ENCODE results near the gene RSPO3.

The RSPO3 gene

DNA sequence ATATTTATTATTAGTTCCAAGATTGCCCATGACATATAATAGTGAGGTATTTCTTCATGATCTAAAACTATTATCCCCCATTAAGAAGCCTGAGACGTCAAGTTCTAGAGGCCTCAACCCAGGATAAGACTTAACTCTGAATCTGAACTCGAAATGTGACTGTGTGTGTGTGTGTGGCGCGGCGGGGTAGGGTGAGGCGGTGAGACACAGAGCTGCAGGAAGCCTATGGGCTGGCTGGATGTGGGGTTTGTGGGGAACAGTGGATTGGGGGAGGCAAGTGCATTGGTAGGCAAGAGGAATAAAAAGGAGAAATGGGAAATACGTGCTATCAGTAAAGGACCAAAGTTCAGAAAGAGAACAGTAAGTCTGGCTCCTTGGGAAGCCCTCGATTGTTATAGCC lies 81.6 kb downstream of the RSPO3 start:
- CTCF ChIA-PET: interaction anchor here (1.5 to 1.7 kb wide), 2 partner anchors 9 kb away, joined by 6 to 8 read pairs; no protein-coding TSS in a partner anchor
- H3K4me1 ChIP-seq (ENCODE audit: control insufficient read depth, insufficient read depth, low read length): no peaks in the 10 kb centered on the region
- H3K27ac ChIP-seq (ENCODE audit: extremely low read depth, low read depth, low read length): no peak overlapping the region
- no peaks in the 10 kb centered on the region for H3K36me3 ChIP-seq (ENCODE audit: control insufficient read depth in 2 of 2, insufficient read depth in 1 of 2, low read length in 2 of 2)
- TF ChIP-seq ZNF24 (tag by site-specific recombination; IDR thresholded peaks at IDR 0.05) (no peak), KLF10 (tag by site-specific recombination; IDR thresholded peaks at IDR 0.05) (no peak), ZNF23 (tag by site-specific recombination; IDR thresholded peaks at IDR 0.05; ENCODE audit: borderline replicate concordance) (no peak), ZNF146 (tag by site-specific recombination; IDR thresholded peaks at IDR 0.05) (no peak), BCL11B (tag by site-specific recombination; IDR thresholded peaks at IDR 0.05; ENCODE audit: low read depth) (no peak), ZNF785 (tag by site-specific recombination; IDR thresholded peaks at IDR 0.05) (no peak), OSR2 (tag by site-specific recombination; IDR thresholded peaks at IDR 0.05) (no peak), ZBTB48 (tag by site-specific recombination; IDR thresholded peaks at IDR 0.05) (no peak), ZBTB20 (tag by site-specific recombination; IDR thresholded peaks at IDR 0.05) (no peak), SP7 (tag by site-specific recombination; IDR thresholded peaks at IDR 0.05) (no peak), ZNF121 (tag by site-specific recombination; IDR thresholded peaks at IDR 0.05) (no peak), HOXA7 (CRISPR knock-in tag; IDR thresholded peaks at IDR 0.05; ENCODE audit: borderline replicate concordance) (no peak)
- TF ChIP-seq, protein P1, sequence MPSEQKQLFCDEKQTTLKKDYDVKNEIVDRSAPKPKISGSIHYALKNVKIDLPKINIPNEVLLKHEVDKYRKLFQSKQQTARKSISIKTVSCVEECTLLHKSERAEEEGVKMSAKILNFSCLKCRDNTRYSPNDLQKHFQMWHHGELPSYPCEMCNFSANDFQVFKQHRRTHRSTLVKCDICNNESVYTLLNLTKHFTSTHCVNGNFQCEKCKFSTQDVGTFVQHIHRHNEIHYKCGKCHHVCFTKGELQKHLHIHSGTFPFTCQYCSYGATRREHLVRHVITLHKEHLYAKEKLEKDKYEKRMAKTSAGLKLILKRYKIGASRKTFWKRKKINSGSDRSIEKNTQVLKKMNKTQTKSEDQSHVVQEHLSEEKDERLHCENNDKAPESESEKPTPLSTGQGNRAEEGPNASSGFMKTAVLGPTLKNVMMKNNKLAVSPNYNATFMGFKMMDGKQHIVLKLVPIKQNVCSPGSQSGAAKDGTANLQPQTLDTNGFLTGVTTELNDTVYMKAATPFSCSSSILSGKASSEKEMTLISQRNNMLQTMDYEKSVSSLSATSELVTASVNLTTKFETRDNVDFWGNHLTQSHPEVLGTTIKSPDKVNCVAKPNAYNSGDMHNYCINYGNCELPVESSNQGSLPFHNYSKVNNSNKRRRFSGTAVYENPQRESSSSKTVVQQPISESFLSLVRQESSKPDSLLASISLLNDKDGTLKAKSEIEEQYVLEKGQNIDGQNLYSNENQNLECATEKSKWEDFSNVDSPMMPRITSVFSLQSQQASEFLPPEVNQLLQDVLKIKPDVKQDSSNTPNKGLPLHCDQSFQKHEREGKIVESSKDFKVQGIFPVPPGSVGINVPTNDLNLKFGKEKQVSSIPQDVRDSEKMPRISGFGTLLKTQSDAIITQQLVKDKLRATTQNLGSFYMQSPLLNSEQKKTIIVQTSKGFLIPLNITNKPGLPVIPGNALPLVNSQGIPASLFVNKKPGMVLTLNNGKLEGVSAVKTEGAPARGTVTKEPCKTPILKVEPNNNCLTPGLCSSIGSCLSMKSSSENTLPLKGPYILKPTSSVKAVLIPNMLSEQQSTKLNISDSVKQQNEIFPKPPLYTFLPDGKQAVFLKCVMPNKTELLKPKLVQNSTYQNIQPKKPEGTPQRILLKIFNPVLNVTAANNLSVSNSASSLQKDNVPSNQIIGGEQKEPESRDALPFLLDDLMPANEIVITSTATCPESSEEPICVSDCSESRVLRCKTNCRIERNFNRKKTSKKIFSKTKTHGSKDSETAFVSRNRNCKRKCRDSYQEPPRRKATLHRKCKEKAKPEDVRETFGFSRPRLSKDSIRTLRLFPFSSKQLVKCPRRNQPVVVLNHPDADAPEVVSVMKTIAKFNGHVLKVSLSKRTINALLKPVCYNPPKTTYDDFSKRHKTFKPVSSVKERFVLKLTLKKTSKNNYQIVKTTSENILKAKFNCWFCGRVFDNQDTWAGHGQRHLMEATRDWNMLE (tag by site-specific recombination; conservative IDR thresholded peaks at IDR 0.05; ENCODE audit: low read depth): no peak
- TF ChIP-seq, protein P2, sequence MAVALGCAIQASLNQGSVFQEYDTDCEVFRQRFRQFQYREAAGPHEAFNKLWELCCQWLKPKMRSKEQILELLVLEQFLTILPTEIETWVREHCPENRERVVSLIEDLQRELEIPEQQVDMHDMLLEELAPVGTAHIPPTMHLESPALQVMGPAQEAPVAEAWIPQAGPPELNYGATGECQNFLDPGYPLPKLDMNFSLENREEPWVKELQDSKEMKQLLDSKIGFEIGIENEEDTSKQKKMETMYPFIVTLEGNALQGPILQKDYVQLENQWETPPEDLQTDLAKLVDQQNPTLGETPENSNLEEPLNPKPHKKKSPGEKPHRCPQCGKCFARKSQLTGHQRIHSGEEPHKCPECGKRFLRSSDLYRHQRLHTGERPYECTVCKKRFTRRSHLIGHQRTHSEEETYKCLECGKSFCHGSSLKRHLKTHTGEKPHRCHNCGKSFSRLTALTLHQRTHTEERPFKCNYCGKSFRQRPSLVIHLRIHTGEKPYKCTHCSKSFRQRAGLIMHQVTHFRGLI (tag by site-specific recombination; IDR thresholded peaks at IDR 0.05): no peak
- TF ChIP-seq, protein P3, sequence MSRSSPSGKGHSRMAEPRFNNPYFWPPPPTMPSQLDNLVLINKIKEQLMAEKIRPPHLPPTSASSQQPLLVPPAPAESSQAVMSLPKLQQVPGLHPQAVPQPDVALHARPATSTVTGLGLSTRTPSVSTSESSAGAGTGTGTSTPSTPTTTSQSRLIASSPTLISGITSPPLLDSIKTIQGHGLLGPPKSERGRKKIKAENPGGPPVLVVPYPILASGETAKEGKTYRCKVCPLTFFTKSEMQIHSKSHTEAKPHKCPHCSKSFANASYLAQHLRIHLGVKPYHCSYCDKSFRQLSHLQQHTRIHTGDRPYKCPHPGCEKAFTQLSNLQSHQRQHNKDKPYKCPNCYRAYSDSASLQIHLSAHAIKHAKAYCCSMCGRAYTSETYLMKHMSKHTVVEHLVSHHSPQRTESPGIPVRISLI (tag by site-specific recombination; IDR thresholded peaks at IDR 0.05): no peak
- no peaks in the 10 kb centered on the region for H3K9me3 ChIP-seq (ENCODE audit: control insufficient read depth, insufficient read depth, low read depth, low read length)
- POLR2A ChIA-PET: no interaction called here
- no peak overlapping the region for H3K4me3 ChIP-seq (ENCODE audit: low read depth, low read length)

DNA sequence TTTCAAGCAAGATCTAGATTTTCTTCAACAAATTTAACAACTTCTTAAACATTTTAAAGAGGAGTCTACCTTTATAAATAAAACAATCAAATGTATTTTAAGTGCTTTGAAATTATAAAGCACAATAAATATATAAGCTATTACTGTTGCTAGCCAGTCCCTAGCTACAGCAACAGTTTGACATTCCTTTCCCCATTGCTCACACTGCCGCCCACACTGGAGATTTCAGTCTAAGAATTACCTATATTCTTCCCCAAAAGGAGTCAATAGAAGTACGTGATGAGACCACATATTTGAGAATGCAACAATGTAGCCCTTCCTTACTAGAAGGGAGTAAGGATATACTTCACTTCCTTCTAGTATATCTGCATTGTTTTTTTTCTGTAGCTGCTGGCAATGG lies 82.8 kb downstream of the RSPO3 start:
- CTCF ChIA-PET: interaction anchor here (0.7 to 1.5 kb wide), 4 partner anchors 9 to 51 kb away, joined by 3 to 6 read pairs (median 4); no protein-coding TSS in a partner anchor
- no peaks in the 10 kb centered on the region for H3K4me1 ChIP-seq (ENCODE audit: control insufficient read depth, insufficient read depth, low read length)
- no peak overlapping the region for H3K27ac ChIP-seq (ENCODE audit: extremely low read depth, low read depth, low read length)
- POLR2A ChIA-PET: no interaction called here
- H3K36me3 ChIP-seq (ENCODE audit: control insufficient read depth in 2 of 2, insufficient read depth in 1 of 2, low read length in 2 of 2): no peaks in the 10 kb centered on the region
- no peaks in the 10 kb centered on the region for H3K9me3 ChIP-seq (ENCODE audit: control insufficient read depth, insufficient read depth, low read depth, low read length)
- no peak overlapping the region for H3K4me3 ChIP-seq (ENCODE audit: low read depth, low read length)
- TF ChIP-seq ZNF223 (tag by site-specific recombination; IDR thresholded peaks at IDR 0.05): no peak
- TF ChIP-seq GLI2 (tag by site-specific recombination; IDR thresholded peaks at IDR 0.05; ENCODE audit: borderline replicate concordance, low read depth): no peak
- no peak for TF ChIP-seq HOXA7 (CRISPR knock-in tag; IDR thresholded peaks at IDR 0.05; ENCODE audit: borderline replicate concordance)
- TF ChIP-seq IKZF3 (tag by site-specific recombination; IDR thresholded peaks at IDR 0.05): no peak
- no peak for TF ChIP-seq TRIM28 (IDR thresholded peaks at IDR 0.05; ENCODE audit: borderline replicate concordance, low read length)
- no peak for TF ChIP-seq ZNF660 (tag by site-specific recombination; IDR thresholded peaks at IDR 0.05)
- no peak for TF ChIP-seq ZBTB20 (tag by site-specific recombination; IDR thresholded peaks at IDR 0.05)
- TF ChIP-seq, protein P4, sequence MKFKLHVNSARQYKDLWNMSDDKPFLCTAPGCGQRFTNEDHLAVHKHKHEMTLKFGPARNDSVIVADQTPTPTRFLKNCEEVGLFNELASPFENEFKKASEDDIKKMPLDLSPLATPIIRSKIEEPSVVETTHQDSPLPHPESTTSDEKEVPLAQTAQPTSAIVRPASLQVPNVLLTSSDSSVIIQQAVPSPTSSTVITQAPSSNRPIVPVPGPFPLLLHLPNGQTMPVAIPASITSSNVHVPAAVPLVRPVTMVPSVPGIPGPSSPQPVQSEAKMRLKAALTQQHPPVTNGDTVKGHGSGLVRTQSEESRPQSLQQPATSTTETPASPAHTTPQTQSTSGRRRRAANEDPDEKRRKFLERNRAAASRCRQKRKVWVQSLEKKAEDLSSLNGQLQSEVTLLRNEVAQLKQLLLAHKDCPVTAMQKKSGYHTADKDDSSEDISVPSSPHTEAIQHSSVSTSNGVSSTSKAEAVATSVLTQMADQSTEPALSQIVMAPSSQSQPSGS (tag by site-specific recombination; IDR thresholded peaks at IDR 0.05; ENCODE audit: low read depth): no peak
- no peak for TF ChIP-seq ZNF529 (tag by site-specific recombination; IDR thresholded peaks at IDR 0.05; ENCODE audit: insufficient replicate concordance)
- no peak for TF ChIP-seq ZBTB7A (tag by site-specific recombination; IDR thresholded peaks at IDR 0.05; ENCODE audit: low read depth)
- no peak for TF ChIP-seq REPIN1 (tag by site-specific recombination; IDR thresholded peaks at IDR 0.05; ENCODE audit: low read depth)

All from HEK293 (cell line).